HEK293 (cell line): ENCODE data around the gene SPINK4.

Experiments
- CTCF ChIA-PET: fragments of 350-600 bp; formaldehyde crosslinking; extraction: SDS; loops from one replicate; lab custom pipeline; 2021; ENCODE audit warnings: antibody characterized with exemption; lab: Yijun Ruan, JAX
- POLR2A ChIA-PET: fragments of 300-600 bp; formaldehyde crosslinking; extraction: SDS; loops from one replicate; lab custom pipeline; 2020; ENCODE audit warnings: antibody characterized with exemption, inconsistent platforms; lab: Yijun Ruan, JAX
- H3K27ac ChIP-seq: fragments of 200-500 bp; sonication (Bioruptor generic); 2 replicates; pipeline ENCODE4 v1.5.1; 2014; ENCODE audit warnings: low read depth, low read length, control low read depth, inconsistent platforms; ENCODE audit errors: extremely low read depth
- H3K36me3 ChIP-seq, 2 experiments: fragments of 200-500 bp in 1 of 2; sonication (Bioruptor generic) in 1 of 2; 1 replicate in 1 of 2; 2 replicates in 1 of 2; pipeline ENCODE4 v1.5.1; 2014 to 2017; ENCODE audit warnings: inconsistent platforms in 2 of 2, low read length in 2 of 2; ENCODE audit not compliant: control insufficient read depth in 2 of 2, insufficient read depth in 1 of 2
- H3K4me1 ChIP-seq: fragments of 200-500 bp; sonication (Bioruptor generic); 2 replicates; pipeline ENCODE4 v1.5.1; 2014; ENCODE audit warnings: mild to moderate bottlenecking, low read length, inconsistent platforms; ENCODE audit not compliant: control insufficient read depth, insufficient read depth
- H3K4me3 ChIP-seq: 2 replicates; pipeline ENCODE4 v1.5.1; 2011; ENCODE audit warnings: low read depth, mild to moderate bottlenecking, control low read depth, low read length, moderate library complexity
- H3K9me3 ChIP-seq: fragments of 200-500 bp; sonication (Bioruptor generic); 2 replicates; pipeline ENCODE4 v1.5.1; 2014; ENCODE audit warnings: low read depth, low read length, inconsistent platforms; ENCODE audit not compliant: control insufficient read depth, insufficient read depth
- EGR2 ChIP-seq: fragments of 450-650 bp; formaldehyde crosslinking; IDR thresholded peaks from 2 replicates; pipeline ENCODE4 v1.5.1; 2016; ENCODE audit warnings: low read depth, missing biosample characterization, missing genetic modification characterization
- GLIS1 ChIP-seq: fragments of 450-650 bp; formaldehyde crosslinking; IDR thresholded peaks from 2 replicates; pipeline ENCODE4 v1.5.1; 2016; ENCODE audit warnings: missing biosample characterization, missing genetic modification characterization
- KLF10 ChIP-seq: fragments of 450-650 bp; IDR thresholded peaks from 2 replicates; pipeline ENCODE4 v1.5.1; 2018; ENCODE audit warnings: missing biosample characterization, mild to moderate bottlenecking, missing genetic modification characterization
- SP7 ChIP-seq: fragments of 450-650 bp; formaldehyde crosslinking; IDR thresholded peaks from 2 replicates; pipeline ENCODE4 v1.5.1; 2016; ENCODE audit warnings: missing biosample characterization, missing genetic modification characterization
- ZBTB10 ChIP-seq: fragments of 450-650 bp; formaldehyde crosslinking; IDR thresholded peaks from 2 replicates; pipeline ENCODE4 v1.5.1; 2016; ENCODE audit warnings: missing biosample characterization, missing genetic modification characterization
- ZBTB8A ChIP-seq: fragments of 450-650 bp; formaldehyde crosslinking; IDR thresholded peaks from 2 replicates; pipeline ENCODE4 v1.5.1; 2016; ENCODE audit warnings: missing biosample characterization, missing genetic modification characterization
- ZFHX2 ChIP-seq: fragments of 450-650 bp; formaldehyde crosslinking; conservative IDR thresholded peaks from 2 replicates; pipeline ENCODE4 v1.5.1; 2016; ENCODE audit warnings: missing biosample characterization, missing genetic modification characterization
- ZNF133 ChIP-seq: fragments of 450-650 bp; formaldehyde crosslinking; IDR thresholded peaks from 2 replicates; pipeline ENCODE4 v1.5.1; 2016; ENCODE audit warnings: missing biosample characterization, missing genetic modification characterization
- ZNF140 ChIP-seq: fragments of 450-650 bp; formaldehyde crosslinking; IDR thresholded peaks from 2 replicates; pipeline ENCODE4 v1.5.1; 2016; ENCODE audit warnings: missing biosample characterization, missing genetic modification characterization
- ZNF26 ChIP-seq: fragments of 450-650 bp; formaldehyde crosslinking; IDR thresholded peaks from 2 replicates; pipeline ENCODE4 v1.5.1; 2016; ENCODE audit warnings: missing biosample characterization, missing genetic modification characterization
- ZNF324 ChIP-seq: fragments of 450-650 bp; formaldehyde crosslinking; IDR thresholded peaks from 2 replicates; pipeline ENCODE4 v1.5.1; 2016; ENCODE audit warnings: missing biosample characterization, missing genetic modification characterization
- ZNF404 ChIP-seq: fragments of 450-650 bp; formaldehyde crosslinking; IDR thresholded peaks from 2 replicates; pipeline ENCODE4 v1.5.1; 2017; ENCODE audit warnings: missing biosample characterization, missing genetic modification characterization
- ZNF514 ChIP-seq: fragments of 450-650 bp; formaldehyde crosslinking; IDR thresholded peaks from 2 replicates; pipeline ENCODE4 v1.5.1; 2016; ENCODE audit warnings: missing biosample characterization, missing genetic modification characterization
- ZNF529 ChIP-seq: fragments of 450-650 bp; formaldehyde crosslinking; IDR thresholded peaks from 2 replicates; pipeline ENCODE4 v1.5.1; 2017; ENCODE audit warnings: missing genetic modification characterization, missing biosample characterization; ENCODE audit not compliant: insufficient replicate concordance
- ZNF560 ChIP-seq: fragments of 450-650 bp; formaldehyde crosslinking; IDR thresholded peaks from 2 replicates; pipeline ENCODE4 v1.5.1; 2017; ENCODE audit warnings: missing biosample characterization, missing genetic modification characterization, borderline replicate concordance
- ZNF571 ChIP-seq: fragments of 450-650 bp; formaldehyde crosslinking; IDR thresholded peaks from 2 replicates; pipeline ENCODE4 v1.5.0; 2017; ENCODE audit warnings: missing biosample characterization, missing genetic modification characterization
- ZNF658 ChIP-seq: fragments of 450-650 bp; formaldehyde crosslinking; IDR thresholded peaks from 2 replicates; pipeline ENCODE4; 2016; ENCODE audit warnings: missing biosample characterization, missing genetic modification characterization
- ZNF785 ChIP-seq: fragments of 450-650 bp; formaldehyde crosslinking; IDR thresholded peaks from 2 replicates; pipeline ENCODE4 v1.5.1; 2016; ENCODE audit warnings: missing biosample characterization, missing genetic modification characterization
- ZNF837 ChIP-seq: fragments of 450-650 bp; formaldehyde crosslinking; IDR thresholded peaks from 2 replicates; pipeline ENCODE4 v1.5.1; 2016; ENCODE audit warnings: missing biosample characterization, missing genetic modification characterization
- ZSCAN30 ChIP-seq: fragments of 450-650 bp; IDR thresholded peaks from 2 replicates; pipeline ENCODE4 v1.5.1; 2018; ENCODE audit warnings: missing biosample characterization, mild to moderate bottlenecking, missing genetic modification characterization, moderate library complexity
- TF ChIP-seq, protein P1 (sequence below): fragments of 450-650 bp; formaldehyde crosslinking; IDR thresholded peaks from 2 replicates; pipeline ENCODE4 v1.5.1; 2016; ENCODE audit warnings: missing biosample characterization, missing genetic modification characterization, borderline replicate concordance
- TF ChIP-seq, protein P2 (sequence below): fragments of 450-650 bp; formaldehyde crosslinking; IDR thresholded peaks from 2 replicates; pipeline ENCODE4 v1.5.1; 2016; ENCODE audit warnings: missing biosample characterization, missing genetic modification characterization
- TF ChIP-seq, protein P3 (sequence below): fragments of 450-650 bp; formaldehyde crosslinking; IDR thresholded peaks from 2 replicates; pipeline ENCODE4 v1.5.1; 2016; ENCODE audit warnings: missing biosample characterization, missing genetic modification characterization

Gene SPINK4

DNA sequence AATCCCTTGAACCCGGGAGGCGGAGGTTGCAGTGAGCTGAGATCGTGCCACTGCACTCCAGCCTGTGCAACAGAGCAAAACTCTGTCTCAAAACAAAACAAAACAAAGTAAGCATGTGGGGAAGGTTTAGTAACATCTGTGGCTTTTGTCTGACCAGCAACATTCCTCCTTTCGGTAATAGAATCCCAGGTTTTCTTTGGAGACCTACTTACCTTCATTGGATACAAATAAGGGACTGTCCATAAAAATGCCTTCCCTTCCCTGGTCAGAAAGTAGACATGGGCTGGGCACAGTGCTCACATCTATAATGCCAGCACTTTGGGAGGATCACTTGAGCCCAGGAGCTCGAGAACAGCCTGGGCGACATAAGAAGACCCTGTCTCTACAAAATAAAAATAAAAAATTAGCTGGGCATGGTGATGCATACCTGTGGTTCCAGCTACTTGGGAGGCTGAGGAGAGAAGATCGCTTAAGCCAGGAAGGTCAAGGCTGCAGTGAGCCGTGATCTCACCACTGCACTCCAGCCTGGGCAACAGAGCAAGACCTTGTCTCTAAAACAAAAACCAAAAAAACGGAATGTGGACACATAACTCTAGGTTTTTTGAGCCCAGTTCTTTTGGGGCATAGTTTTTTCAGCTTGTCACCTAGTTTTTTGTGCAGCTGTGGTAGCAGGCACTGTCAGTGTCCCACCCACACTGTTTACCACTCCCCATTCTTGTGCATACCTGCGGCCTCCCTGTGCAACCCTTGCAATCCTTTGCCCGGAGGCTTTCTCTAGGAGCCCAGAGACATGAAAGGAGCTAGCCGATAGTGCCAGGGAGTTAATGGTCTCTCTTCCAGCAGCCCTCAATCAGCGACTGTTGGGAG is 9.0 kb upstream of the SPINK4 start (continued):
- TF ChIP-seq ZNF837 (tag by site-specific recombination) (no peak), ZNF514 (tag by site-specific recombination) (no peak)

- no peak for TF ChIP-seq ZNF529 (tag by site-specific recombination)
- no peak for TF ChIP-seq ZNF658 (tag by site-specific recombination)
- no peak for TF ChIP-seq ZNF140 (tag by site-specific recombination)
- TF ChIP-seq ZNF571, result no peak
- no peak for TF ChIP-seq EGR2 (tag by site-specific recombination)
- TF ChIP-seq ZNF324 (tag by site-specific recombination), result no peak
- TF ChIP-seq, protein P1, sequence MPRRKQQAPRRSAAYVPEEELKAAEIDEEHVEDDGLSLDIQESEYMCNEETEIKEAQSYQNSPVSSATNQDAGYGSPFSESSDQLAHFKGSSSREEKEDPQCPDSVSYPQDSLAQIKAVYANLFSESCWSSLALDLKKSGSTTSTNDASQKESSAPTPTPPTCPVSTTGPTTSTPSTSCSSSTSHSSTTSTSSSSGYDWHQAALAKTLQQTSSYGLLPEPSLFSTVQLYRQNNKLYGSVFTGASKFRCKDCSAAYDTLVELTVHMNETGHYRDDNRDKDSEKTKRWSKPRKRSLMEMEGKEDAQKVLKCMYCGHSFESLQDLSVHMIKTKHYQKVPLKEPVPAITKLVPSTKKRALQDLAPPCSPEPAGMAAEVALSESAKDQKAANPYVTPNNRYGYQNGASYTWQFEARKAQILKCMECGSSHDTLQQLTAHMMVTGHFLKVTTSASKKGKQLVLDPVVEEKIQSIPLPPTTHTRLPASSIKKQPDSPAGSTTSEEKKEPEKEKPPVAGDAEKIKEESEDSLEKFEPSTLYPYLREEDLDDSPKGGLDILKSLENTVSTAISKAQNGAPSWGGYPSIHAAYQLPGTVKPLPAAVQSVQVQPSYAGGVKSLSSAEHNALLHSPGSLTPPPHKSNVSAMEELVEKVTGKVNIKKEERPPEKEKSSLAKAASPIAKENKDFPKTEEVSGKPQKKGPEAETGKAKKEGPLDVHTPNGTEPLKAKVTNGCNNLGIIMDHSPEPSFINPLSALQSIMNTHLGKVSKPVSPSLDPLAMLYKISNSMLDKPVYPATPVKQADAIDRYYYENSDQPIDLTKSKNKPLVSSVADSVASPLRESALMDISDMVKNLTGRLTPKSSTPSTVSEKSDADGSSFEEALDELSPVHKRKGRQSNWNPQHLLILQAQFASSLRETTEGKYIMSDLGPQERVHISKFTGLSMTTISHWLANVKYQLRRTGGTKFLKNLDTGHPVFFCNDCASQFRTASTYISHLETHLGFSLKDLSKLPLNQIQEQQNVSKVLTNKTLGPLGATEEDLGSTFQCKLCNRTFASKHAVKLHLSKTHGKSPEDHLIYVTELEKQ, result no peak
- no peak for TF ChIP-seq ZFHX2 (tag by site-specific recombination)
- TF ChIP-seq ZNF514 (tag by site-specific recombination), result no peak
- no peak for TF ChIP-seq GLIS1 (tag by site-specific recombination)
- no peak for TF ChIP-seq ZNF560 (tag by site-specific recombination)
- TF ChIP-seq ZSCAN30 (tag by site-specific recombination), result no peak
- TF ChIP-seq ZNF133 (tag by site-specific recombination), result no peak
- no peak for TF ChIP-seq ZBTB8A (tag by site-specific recombination)
- TF ChIP-seq, protein P2, sequence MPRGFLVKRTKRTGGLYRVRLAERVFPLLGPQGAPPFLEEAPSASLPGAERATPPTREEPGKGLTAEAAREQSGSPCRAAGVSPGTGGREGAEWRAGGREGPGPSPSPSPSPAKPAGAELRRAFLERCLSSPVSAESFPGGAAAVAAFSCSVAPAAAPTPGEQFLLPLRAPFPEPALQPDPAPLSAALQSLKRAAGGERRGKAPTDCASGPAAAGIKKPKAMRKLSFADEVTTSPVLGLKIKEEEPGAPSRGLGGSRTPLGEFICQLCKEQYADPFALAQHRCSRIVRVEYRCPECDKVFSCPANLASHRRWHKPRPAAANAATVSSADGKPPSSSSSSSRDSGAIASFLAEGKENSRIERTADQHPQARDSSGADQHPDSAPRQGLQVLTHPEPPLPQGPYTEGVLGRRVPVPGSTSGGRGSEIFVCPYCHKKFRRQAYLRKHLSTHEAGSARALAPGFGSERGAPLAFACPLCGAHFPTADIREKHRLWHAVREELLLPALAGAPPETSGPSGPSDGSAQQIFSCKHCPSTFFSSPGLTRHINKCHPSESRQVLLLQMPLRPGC, result no peak
- no peak for TF ChIP-seq SP7 (tag by site-specific recombination)
- no peak for TF ChIP-seq ZNF785
- H3K27ac ChIP-seq, result no peak overlapping the region
- no peaks in the 10 kb centered on the region for H3K36me3 ChIP-seq
- no peak overlapping the region for H3K4me3 ChIP-seq
- no peaks in the 10 kb centered on the region for H3K9me3 ChIP-seq
- CTCF ChIA-PET, result interaction anchor here (0.6 to 1.0 kb wide), 3 partner anchors 73 to 184 kb away, joined by 3 to 5 read pairs (median 4); no protein-coding TSS in a partner anchor
- peaks cover 6% of the 10 kb centered on the region for H3K4me1 ChIP-seq
- POLR2A ChIA-PET, result interaction anchor here (1.7 kb wide), 1 partner anchor 33 kb away, joined by 3 read pairs; the partner anchor contains the start of genes BAG1 and CHMP5
Measured at GRCh38 chr9:33231623-33231942, 8.4 kb upstream of the SPINK4 start.

DNA sequence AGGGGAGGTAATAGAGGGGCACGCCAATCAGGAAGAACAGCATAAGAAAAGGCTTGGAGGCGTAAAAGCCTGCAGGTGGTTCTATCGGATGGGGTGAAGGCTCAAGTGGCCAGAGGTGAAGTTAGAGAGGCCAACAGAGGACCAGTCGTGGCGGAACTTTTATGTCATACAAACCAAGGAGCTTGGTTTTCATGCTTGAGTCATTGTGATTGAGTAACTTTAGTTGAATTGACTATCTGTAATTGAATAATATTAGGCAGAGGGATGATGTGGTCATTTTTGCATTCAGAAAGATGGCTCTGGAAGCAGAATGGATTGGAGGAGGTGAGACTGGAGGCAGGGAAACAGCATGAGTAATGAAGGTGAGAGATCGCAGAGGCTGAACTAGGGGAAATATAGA is 7.2 kb upstream of the SPINK4 start:
- Histone ChIP-seq H3K27ac (no peak overlapping the region), H3K4me3 (no peak overlapping the region), H3K9me3 (no peaks in the 10 kb centered on the region), H3K36me3 (no peaks in the 10 kb centered on the region), H3K4me1 (peaks cover 6% of the 10 kb centered on the region)
- POLR2A ChIA-PET, result no interaction called here
- CTCF ChIA-PET, result interaction anchor here (0.6 to 1.4 kb wide), 4 partner anchors 58 to 853 kb away, joined by 3 read pairs; partner anchors contain the start of gene NFX1
- TF ChIP-seq ZBTB10 (no peak), ZNF26 (tag by site-specific recombination) (no peak), ZNF658 (tag by site-specific recombination) (no peak), KLF10 (tag by site-specific recombination) (no peak), ZNF404 (tag by site-specific recombination) (no peak)
- TF ChIP-seq, protein P3, sequence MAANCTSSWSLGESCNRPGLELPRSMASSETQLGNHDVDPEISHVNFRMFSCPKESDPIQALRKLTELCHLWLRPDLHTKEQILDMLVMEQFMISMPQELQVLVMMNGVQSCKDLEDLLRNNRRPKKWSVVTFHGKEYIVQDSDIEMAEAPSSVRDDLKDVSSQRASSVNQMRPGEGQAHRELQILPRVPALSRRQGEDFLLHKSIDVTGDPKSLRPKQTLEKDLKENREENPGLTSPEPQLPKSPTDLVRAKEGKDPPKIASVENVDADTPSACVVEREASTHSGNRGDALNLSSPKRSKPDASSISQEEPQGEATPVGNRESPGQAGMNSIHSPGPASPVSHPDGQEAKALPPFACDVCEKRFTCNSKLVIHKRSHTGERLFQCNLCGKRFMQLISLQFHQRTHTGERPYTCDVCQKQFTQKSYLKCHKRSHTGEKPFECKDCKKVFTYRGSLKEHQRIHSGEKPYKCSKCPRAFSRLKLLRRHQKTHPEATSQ (tag by site-specific recombination), result no peak
